GM18498 (cell line): ENCODE data around the gene UACA.
"Not testable (repeated sequence)": the region's sequence is repeated elsewhere in the genome, so short reads cannot be mapped to it uniquely, and the experiment has no call there.

ENCODE experiments used
- ATAC-seq: cut with Tn5 transposase; IDR thresholded peaks from one replicate; pipeline ENCODE4 v1.9.1; 2021; ENCODE audit warnings: mild to moderate bottlenecking, moderate library complexity; ENCODE audit not compliant: unreplicated experiment

UACA gene

DNA sequence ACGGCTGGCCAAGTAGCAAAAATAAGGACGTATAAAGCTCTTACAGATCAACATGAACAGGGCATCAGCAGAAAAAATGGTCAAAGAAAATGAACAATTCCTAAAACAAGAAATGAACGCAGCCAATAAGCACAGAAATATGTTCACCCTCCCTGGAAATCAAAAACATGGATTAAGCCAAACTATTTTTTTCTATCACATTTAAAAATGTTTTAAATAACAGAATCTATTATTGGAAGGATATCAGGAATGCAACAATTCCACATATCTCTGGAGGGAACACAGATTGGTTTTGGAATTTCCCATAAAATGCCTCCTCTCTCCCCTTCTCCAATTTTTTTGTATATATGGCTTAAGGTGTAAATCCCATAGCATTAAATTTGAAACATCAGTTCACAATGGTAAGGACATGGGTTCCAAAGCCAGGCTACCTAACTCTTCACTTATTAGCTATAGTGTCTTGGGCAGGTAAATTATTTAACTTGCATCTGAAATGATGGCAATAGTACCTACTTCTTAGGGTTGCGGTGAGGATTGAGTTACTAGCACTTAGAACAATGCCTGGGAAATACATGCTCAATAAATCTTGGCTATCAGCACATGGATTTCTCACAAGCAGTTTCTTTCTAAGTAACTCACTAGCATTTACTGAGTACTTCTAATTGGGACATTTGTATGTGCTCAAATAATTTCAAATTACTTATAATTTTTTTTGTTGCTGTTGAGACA is 10.1 kb downstream of the UACA start:
- no peak for ATAC-seq

GRCh38 chr15:70752193-70752635 is 11.1 kb downstream of the UACA start:
- no peak for ATAC-seq

- no peak for ATAC-seq
Observed at GRCh38 chr15:70750203-70750869, 13.0 kb downstream of the UACA start.

DNA sequence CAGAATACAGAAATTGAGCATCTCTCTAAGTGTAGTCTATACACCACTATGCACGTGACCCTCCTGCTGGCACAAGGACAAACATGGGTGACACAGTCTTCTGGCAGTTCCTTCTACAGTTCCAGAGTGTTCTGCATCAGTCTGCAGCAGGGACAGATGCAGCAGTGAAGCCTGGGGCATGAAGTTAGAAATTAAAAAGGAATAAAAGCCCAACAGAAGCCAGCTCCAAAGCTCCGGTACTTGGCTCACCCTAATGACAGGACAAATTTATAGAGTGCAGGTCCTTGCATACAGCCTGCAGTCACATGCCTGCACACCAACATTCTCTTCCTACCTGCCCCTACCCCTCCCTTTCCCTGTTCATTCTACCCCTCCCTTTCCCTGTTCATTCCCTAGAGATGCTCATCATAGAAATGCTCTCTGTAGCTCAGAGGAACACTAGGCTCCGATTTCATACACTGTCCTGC is 15.0 kb downstream of the UACA start:
- ATAC-seq = no peak

DNA sequence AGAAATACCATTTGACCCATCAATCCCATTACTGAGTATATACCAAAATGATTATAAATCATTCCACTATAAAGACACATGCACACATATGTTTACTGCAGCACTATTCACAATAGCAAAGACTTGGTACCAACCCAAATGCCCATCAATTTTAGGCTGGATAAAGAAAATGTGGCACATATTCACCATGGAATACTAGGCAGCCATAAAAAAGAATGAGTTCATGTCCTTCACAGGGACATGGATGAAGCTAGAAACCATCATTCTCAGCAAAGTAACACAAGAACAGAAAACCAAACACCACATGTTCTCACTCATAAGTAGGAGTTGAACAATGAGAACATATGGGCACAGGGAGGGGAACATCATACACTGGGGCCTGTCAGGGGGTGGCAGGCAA is 16.8 kb downstream of the UACA start:
- ATAC-seq = not testable (repeated sequence)

DNA sequence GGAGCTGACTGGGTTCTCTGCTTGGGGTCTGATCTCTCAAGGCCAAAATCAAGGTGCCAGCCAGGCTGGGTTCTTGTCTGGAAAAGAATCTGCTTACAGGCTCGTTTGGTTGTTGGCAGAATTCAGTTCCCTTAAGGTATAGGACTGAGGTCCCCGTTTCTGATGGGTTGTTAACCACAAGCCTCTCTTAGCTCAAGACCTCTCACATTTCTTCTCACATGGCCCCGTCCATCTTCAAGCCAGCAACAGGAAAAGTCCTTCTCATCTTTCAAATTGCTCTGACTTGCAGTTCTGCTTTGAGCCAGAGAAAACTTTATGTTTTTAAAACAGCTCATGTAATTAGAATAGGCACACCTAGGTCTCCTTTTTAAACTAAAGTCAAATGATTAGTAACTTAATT is 20.4 kb downstream of the UACA start:
- no peak for ATAC-seq

GRCh38 chr15:70741677-70742293 is 21.6 kb downstream of the UACA start:
- ATAC-seq = no peak

DNA sequence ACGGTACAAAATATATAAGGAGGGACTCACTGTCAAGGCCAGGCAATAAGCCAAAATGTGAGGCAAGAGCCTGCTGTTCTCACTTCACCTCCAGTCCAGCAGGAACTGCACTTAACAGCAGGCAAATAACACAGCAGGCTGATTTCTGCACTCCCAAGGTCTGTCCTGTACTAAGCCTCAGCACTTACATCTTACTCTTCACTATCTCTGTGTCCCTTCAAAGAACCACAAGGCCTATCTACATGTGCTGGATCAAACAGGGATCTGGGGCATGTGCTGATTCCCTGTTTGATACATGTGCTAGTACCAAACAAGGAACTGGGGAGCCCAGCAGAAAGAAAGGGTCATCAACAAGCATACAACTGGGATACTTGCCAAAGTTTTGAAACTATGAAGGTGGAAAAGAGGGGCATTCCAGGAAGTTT is 22.2 kb downstream of the UACA start:
- ATAC-seq = no peak

- not testable (repeated sequence) for ATAC-seq
Observed at GRCh38 chr15:70735040-70735439, 28.3 kb downstream of the UACA start.

DNA sequence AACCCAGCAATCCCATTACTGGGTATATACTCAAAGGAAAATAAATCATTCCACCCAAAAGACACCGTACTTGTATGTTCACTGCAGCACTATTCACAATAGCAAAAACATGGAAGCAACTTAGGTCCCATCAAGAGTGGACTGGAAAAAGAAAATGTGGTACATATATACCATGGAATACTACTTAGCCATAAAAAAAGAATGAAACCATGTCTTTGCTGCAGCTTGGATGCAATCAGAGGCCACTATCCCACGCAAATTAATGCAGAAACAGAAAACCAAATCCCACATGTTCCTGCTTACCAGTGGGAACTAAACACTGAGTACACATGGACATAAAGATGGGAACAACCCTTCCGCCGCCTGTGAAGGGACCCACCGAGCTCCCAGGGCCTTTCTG is 34.2 kb downstream of the UACA start:
- no peak for ATAC-seq

GRCh38 chr15:70726753-70727152 is 36.6 kb downstream of the UACA start:
- no peak for ATAC-seq

- no peak for ATAC-seq
Observed at GRCh38 chr15:70723927-70724326, 39.4 kb downstream of the UACA start.

GRCh38 chr15:70723122-70723422 is 40.3 kb downstream of the UACA start:
- no peak for ATAC-seq

- ATAC-seq = no peak
Observed at GRCh38 chr15:70722266-70723121, 40.9 kb downstream of the UACA start.

DNA sequence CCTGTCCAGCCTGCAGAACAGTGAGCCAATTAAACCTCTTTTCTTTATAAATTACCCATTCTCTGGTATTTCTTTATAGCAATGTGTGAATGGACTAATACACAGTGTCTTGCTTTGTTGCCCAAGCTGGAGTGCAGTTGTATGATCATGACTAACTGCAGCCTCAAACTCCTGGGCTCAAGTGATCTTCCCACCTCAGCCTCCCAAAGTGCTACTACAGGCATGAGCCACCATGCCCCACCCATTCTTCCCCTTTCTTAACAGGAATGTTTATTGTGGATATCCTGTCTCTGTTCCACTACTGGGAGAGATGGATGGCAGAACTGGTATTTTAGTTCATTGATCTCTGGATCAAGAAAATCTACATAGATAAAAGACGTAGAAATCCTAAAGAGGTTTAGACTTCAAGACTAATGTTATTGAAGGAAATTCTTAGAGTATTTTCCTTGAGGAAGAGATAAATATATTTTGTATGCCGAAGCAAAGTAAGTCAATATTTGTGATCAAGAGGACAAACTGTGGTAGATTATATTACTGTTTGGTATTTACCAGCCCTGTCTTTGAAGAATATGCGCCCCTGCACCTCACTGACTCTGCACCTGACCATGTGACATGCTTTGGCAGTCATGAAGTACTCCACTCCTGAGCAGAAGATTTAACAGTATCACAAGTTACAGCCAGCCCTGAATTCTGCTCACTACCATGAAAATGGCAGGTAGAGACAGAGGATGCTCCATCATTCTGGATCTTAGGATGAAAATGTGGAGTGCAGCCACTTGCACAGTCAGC is 42.9 kb downstream of the UACA start:
- ATAC-seq = no peak

GRCh38 chr15:70717237-70717793 is 46.0 kb downstream of the UACA start:
- ATAC-seq = no peak

DNA sequence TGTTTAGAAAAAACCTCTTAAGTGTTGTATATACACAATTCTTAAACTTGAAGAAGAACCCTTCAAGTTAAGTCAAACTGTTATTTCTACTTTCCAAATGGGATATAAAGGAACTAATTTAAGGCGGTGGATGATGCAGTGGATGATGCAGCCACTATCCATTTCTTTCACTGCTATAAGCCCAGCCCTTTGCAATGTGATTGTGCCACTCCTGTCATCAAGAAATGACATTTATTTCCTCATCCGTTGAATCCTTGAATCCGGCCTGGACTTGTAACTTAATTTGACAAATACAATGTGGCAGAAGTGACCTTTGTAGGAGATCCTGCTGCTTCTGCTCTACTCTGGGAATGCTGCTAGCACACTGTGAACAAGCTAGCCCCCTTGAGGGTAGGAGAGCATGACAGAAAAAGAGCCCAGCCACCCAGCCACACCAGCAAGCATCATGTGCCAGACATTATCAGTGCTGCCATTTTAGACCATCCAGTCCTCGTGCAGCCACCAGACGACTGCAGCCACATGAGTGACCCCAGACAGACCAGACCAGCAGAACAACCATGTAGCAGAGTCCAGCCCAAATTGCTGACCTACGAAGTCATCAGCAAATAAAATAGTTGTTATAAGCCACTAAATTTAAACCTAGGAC is 47.4 kb downstream of the UACA start:
- no peak for ATAC-seq

GRCh38 chr15:70714565-70714964 is 48.8 kb downstream of the UACA start:
- no peak for ATAC-seq

GRCh38 chr15:70714015-70714414 is 49.3 kb downstream of the UACA start:
- ATAC-seq = no peak

DNA sequence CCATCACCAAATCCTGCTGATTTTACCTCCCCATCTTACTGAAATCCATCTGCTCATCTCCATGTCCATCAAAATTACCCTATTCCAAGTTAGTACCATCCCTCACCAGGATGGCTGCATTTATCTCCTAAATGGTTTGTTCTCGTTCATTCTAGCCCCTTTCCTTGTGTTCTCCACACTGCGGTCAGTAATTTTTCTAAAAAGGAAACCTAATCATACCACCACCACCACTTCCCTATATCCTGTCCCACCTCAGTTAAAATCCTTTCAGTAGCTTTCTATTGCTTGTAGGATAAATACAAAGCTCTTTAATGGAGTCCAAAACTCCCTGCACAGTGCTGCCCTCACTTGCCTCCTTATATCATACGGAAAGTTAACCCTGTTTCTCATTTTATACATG is 51.1 kb downstream of the UACA start:
- ATAC-seq = no peak
